ENCODE measurements around the gene MCU. TPM values are rescaled to one million over a fixed set of nuclear protein-coding genes. Genes with fewer than 3 reads are reported as not detected.
A peak's percentile ranks its signal among the peaks of the same experiment; 100 is the strongest.

The MCU gene
- total and polyA plus RNA-seq, 2 of the 4 experiments (the other 2 are of a cell fraction), result 36.2 to 36.7 TPM

DNA sequence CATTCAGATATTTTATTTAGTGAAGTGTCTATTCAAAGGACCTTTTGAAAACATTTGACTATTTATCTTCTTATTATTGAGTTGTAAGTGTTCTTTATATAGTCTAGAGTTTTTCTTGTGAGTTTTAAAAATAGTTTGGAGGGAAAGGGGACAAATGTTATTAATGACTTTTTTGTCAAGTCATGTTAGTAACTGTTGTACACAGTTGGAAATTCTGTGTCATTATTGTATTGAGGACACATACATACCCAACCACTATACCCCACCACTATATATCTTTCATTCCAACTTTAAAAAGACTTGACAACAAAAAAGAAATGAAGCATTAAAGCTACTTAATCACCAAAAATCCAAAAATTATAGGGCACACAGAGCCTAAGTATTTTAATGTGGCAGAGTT lies 148.4 kb downstream of the MCU start:
- H4K8ac ChIP-seq (ENCODE audit: low read depth in 2 of 2, low read length in 2 of 2), result no peak overlapping the region
- no peaks in the 10 kb centered on the region for H3K4me1 ChIP-seq (ENCODE audit: control insufficient read depth, insufficient read depth, low read length)
- H3K9me3 ChIP-seq (ENCODE audit: control insufficient read depth, insufficient read depth, low read length), result no peaks in the 10 kb centered on the region
- intact Hi-C loops (cut with micrococcal nuclease) (no loop called here), dilution Hi-C loops (cut with HindIII; ENCODE audit: low sequenced_read_pairs, unreplicated experiment) (no loop called here), in situ Hi-C loops (cut with MboI; ENCODE audit: low sequenced_read_pairs) (no loop called here)
- H3K36me3 ChIP-seq (ENCODE audit: control insufficient read depth, insufficient read depth, low read length), result peaks cover 3% of the 10 kb centered on the region; the same call in 1 of the 2 replicates
- H3K9ac ChIP-seq (ENCODE audit: low read depth, low read length), result no peak overlapping the region
- H4K5ac ChIP-seq (ENCODE audit: low read depth, low read length), result no peak overlapping the region
- H3K4me3 ChIP-seq (ENCODE audit: insufficient read depth, low read depth, low read length), result no peak overlapping the region
- no peak for DNase-seq
- ATAC-seq (ENCODE audit: low read depth), result no peak
- no peak overlapping the region for H3K18ac ChIP-seq (ENCODE audit: low read depth, low read length)
- no peaks in the 10 kb centered on the region for H4K20me1 ChIP-seq (ENCODE audit: insufficient read depth, low read length)
- no peak overlapping the region for H2BK20ac ChIP-seq (ENCODE audit: low read depth, low read length)
- no peak overlapping the region for H2AFZ ChIP-seq (replicated peaks; ENCODE audit: low read length, poor library complexity)
- H2BK15ac ChIP-seq (ENCODE audit: low read depth, low read length), result no peak overlapping the region
- TF ChIP-seq CEBPB (IDR thresholded peaks at IDR 0.05; ENCODE audit: low read depth, low read length) (no peak), NFE2L2 (IDR thresholded peaks at IDR 0.05; ENCODE audit: low read depth, low read length) (peak; percentile 64)
- H3K27me3 ChIP-seq (ENCODE audit: control insufficient read depth, insufficient read depth, low read length), result no peaks in the 10 kb centered on the region
- no peak overlapping the region for H3K23ac ChIP-seq (ENCODE audit: low read depth, low read length)
- H3K4ac ChIP-seq (ENCODE audit: low read depth, low read length), result no peak overlapping the region
- no peak overlapping the region for H3K27ac ChIP-seq (ENCODE audit: insufficient read depth, low read length)
- no peak overlapping the region for H2AK5ac ChIP-seq (ENCODE audit: low read depth, low read length)
- H2AK9ac ChIP-seq (replicated peaks; ENCODE audit: low read depth, low read length, poor library complexity), result no peak overlapping the region
- H2BK5ac ChIP-seq (ENCODE audit: low read depth, low read length, poor library complexity, severe bottlenecking), result no peak overlapping the region
- CTCF ChIA-PET, result interaction anchor here (0.8 kb wide), 1 partner anchor 481 kb away, joined by 4 read pairs; no protein-coding TSS in a partner anchor
- H3K14ac ChIP-seq (replicated peaks; ENCODE audit: low read depth, low read length), result no peak overlapping the region
- no peak overlapping the region for H3K4me2 ChIP-seq (ENCODE audit: low read depth, low read length)
- BruUV-seq (replicated peaks), result no TSS peak
- H2BK120ac ChIP-seq (ENCODE audit: low read depth, low read length), result no peak overlapping the region
- peaks cover 12 to 15% of the 10 kb centered on the region in 2 experiments for H3K79me1 ChIP-seq (ENCODE audit: low read depth in 1 of 2, low read length in 2 of 2)
- H3K9me1 ChIP-seq (ENCODE audit: insufficient read depth, low read length), result peaks cover 3% of the 10 kb centered on the region; the same call in 1 of the 2 replicates
- POLR2A ChIA-PET (ENCODE audit: unreplicated experiment), result no interaction called here
- H3K56ac ChIP-seq (ENCODE audit: extremely low read depth, insufficient read depth, low read length), result no peak overlapping the region
- no peak overlapping the region for H4K91ac ChIP-seq (ENCODE audit: insufficient read depth, low read depth, low read length)

Data from IMR-90 (cell line).